ENCODE measurements around the gene UBE3A.

- TF ChIP-seq JUN (IDR thresholded peaks at IDR 0.05) = no peak
- no peak for TF ChIP-seq ZNF302 (CRISPR knock-in tag; IDR thresholded peaks at IDR 0.05)
- TF ChIP-seq CTCF (IDR thresholded peaks at IDR 0.05) = no peak
Measured at GRCh38 chr15:25327686-25328085, 111.1 kb downstream of the UBE3A start.
